Right lobe of liver (tissue), 4 donors: ENCODE results near the gene FILIP1L.

Source experiments
- POLR2A ChIP-seq: fragments of 450-650 bp; IDR thresholded peaks from one replicate; pipeline ENCODE4 v1.6.1; 2017; ENCODE audit warnings: antibody characterized with exemption, mild to moderate bottlenecking
- TF ChIP-seq, protein P1 (sequence below), 4 donors: fragments of 200-600 bp in 3 of 4; fragments of 450-650 bp in 1 of 4; IDR thresholded peaks; one replicate each; pipeline versions ENCODE4 v1.5.1 to v1.8.0; 2016 to 2022; ENCODE audit warnings: antibody characterized with exemption in 4 of 4, mild to moderate bottlenecking in 2 of 4
- donor health status: DM: no; HTN: no; CAD: no.
- donor health status: DM: no; HTN: no; CAD: no.
- donor health status: DM: no; HTN: yes; CAD: no.

DNA sequence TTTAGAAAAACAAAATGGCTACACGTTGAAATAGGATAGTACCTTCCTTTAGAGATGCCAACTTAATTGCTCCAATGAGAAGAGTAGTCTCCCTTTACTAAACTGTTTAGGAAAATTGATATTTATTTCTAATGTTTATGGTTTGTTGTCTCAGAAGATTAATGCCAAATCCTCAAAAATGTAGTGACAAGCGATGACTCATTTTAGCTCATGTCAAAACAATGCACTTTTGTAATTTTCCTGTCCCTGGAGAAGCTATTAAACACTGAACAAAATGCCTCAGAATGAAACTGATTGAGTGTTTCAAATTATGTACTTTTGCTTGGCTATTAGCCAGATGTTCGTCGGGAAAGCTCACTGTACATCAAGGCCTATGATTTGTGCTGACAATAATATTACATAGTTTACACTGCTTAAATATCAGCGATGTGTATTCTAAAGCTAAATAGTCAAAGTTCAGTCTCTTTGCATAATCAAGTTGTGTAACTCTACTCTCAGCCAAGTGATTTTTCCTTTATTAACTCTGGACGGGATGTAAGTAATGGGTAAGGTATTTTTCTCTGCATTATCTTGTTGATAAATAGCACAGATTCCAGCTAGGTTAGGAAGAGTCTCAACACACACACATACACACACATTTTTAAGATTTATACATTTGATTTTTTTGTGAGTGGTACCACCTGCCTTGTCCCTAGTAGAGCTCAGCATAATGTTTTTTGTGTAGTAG is 212.9 kb downstream of the FILIP1L start:
- TF ChIP-seq, protein P1, sequence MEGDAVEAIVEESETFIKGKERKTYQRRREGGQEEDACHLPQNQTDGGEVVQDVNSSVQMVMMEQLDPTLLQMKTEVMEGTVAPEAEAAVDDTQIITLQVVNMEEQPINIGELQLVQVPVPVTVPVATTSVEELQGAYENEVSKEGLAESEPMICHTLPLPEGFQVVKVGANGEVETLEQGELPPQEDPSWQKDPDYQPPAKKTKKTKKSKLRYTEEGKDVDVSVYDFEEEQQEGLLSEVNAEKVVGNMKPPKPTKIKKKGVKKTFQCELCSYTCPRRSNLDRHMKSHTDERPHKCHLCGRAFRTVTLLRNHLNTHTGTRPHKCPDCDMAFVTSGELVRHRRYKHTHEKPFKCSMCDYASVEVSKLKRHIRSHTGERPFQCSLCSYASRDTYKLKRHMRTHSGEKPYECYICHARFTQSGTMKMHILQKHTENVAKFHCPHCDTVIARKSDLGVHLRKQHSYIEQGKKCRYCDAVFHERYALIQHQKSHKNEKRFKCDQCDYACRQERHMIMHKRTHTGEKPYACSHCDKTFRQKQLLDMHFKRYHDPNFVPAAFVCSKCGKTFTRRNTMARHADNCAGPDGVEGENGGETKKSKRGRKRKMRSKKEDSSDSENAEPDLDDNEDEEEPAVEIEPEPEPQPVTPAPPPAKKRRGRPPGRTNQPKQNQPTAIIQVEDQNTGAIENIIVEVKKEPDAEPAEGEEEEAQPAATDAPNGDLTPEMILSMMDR (IDR thresholded peaks at IDR 0.05) = no peak
- no peak for TF ChIP-seq POLR2A
